Neutrophil (primary cell): ENCODE data around the gene AVL9.
"Not testable (repeated sequence)": the region's sequence is repeated elsewhere in the genome, so short reads cannot be mapped to it uniquely, and the experiment has no call there.

Experiments used
- H3K27ac ChIP-seq: fragments of 200-600 bp; sonication (generic); 2 replicates; pipeline ENCODE4 v1.5.1; 2016; ENCODE audit warnings: mild to moderate bottlenecking, moderate library complexity
- H3K27me3 ChIP-seq: fragments of 200-600 bp; sonication (generic); 2 replicates; pipeline ENCODE4 v1.6.0; 2016; ENCODE audit warnings: mild to moderate bottlenecking
- H3K36me3 ChIP-seq: fragments of 200-600 bp; sonication (generic); 2 replicates; pipeline ENCODE4 v1.5.1; 2017
- H3K4me1 ChIP-seq, 2 experiments: fragments of 200-600 bp in 1 of 2; sonication (generic) in 1 of 2; 1 replicate in 1 of 2; 2 replicates in 1 of 2; pipeline versions ENCODE4 v1.5.1 to v1.6.1; 2013 to 2016; ENCODE audit warnings: low read depth in 1 of 2, low read length in 1 of 2, mild to moderate bottlenecking in 1 of 2, moderate library complexity in 1 of 2; ENCODE audit not compliant: control insufficient read depth in 1 of 2, insufficient read depth in 1 of 2
- H3K4me3 ChIP-seq, 2 experiments: fragments of 200-600 bp in 1 of 2; sonication (generic) in 1 of 2; 1 replicate in 1 of 2; 2 replicates in 1 of 2; pipeline ENCODE4 v1.5.1; 2013 to 2016; ENCODE audit warnings: low read depth in 1 of 2, low read length in 1 of 2, mild to moderate bottlenecking in 1 of 2, moderate library complexity in 1 of 2
- H3K9me3 ChIP-seq: fragments of 200-600 bp; sonication (generic); 2 replicates; pipeline ENCODE4 v1.5.1; 2016
- TF ChIP-seq, protein P1 (sequence below): fragments of 200-600 bp; sonication (generic); IDR thresholded peaks from 2 replicates; pipeline ENCODE4 v1.5.1; 2016; ENCODE audit warnings: antibody characterized with exemption

The AVL9 gene

DNA sequence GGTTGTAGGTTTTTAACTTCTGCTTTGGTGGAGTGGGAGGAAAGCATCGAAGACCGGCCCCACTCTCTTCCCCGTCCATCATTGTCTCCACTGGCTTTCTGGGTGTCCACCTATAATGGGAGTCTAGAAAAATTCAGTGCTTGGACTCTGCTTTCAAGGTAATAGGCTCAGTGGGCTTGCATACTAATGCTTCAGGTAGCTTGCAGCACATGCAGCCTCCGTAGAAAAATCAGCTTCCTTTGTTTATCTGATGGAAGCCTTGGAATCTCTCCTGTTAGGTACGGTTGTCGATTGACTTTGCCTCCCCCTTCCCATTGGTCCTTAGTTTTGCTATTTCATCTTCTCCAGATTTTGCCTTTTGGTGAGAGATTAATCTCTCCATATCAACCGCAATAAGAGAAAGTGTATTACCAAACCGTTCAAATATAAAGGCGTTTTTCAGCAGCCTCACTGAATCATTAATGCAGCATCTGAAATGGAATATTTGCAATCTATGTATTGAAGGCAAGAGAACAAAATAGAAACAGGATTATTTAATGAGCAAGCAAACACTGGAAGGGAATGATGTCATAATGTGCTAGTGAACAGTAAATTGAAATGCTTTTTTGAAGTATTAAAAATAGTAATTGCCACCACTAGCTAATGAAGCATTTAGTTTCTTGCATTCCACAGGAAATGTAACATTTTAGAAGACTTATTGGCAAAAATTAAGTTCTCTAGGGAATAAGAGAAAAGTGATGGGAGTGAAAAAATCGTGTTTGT, 944 bp downstream of the AVL9 start:
- no peaks in the 10 kb centered on the region for H3K27me3 ChIP-seq
- TF ChIP-seq, protein P1, sequence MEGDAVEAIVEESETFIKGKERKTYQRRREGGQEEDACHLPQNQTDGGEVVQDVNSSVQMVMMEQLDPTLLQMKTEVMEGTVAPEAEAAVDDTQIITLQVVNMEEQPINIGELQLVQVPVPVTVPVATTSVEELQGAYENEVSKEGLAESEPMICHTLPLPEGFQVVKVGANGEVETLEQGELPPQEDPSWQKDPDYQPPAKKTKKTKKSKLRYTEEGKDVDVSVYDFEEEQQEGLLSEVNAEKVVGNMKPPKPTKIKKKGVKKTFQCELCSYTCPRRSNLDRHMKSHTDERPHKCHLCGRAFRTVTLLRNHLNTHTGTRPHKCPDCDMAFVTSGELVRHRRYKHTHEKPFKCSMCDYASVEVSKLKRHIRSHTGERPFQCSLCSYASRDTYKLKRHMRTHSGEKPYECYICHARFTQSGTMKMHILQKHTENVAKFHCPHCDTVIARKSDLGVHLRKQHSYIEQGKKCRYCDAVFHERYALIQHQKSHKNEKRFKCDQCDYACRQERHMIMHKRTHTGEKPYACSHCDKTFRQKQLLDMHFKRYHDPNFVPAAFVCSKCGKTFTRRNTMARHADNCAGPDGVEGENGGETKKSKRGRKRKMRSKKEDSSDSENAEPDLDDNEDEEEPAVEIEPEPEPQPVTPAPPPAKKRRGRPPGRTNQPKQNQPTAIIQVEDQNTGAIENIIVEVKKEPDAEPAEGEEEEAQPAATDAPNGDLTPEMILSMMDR: no peak

GRCh38 chr7:32499755-32500154, 4.5 kb downstream of the AVL9 start:
- H3K4me3 ChIP-seq, H3K36me3 ChIP-seq, H3K9me3 ChIP-seq, H3K27me3 ChIP-seq, H3K27ac ChIP-seq: not testable (repeated sequence)
- H3K4me1 ChIP-seq: peaks cover 47 to 49% of the 10 kb centered on the region in 2 experiments

More for the DNA sequence above, 944 bp downstream of the AVL9 start:
- H3K27ac ChIP-seq: peak overlapping the region; percentile 99
- no peaks in the 10 kb centered on the region for H3K9me3 ChIP-seq
- H3K4me1 ChIP-seq: peaks cover 39 to 40% of the 10 kb centered on the region in 2 experiments
- H3K36me3 ChIP-seq: no peaks in the 10 kb centered on the region
- peak overlapping the region; percentile 88 to 96 for H3K4me3 ChIP-seq

GRCh38 chr7:32500216-32500615, 4.9 kb downstream of the AVL9 start:
- H3K27ac ChIP-seq: peak overlapping the region; percentile 64
- H3K4me1 ChIP-seq: peaks cover 46% of the 10 kb centered on the region in 2 experiments
- H3K27me3 ChIP-seq, H3K36me3 ChIP-seq, H3K4me3 ChIP-seq, H3K9me3 ChIP-seq: not testable (repeated sequence)

- peak overlapping the region; percentile 64 for H3K27ac ChIP-seq
- peaks cover 44 to 45% of the 10 kb centered on the region in 2 experiments for H3K4me1 ChIP-seq
- H3K4me3 ChIP-seq: no peak overlapping the region
- no peaks in the 10 kb centered on the region for H3K27me3 ChIP-seq
- H3K36me3 ChIP-seq: no peaks in the 10 kb centered on the region
- no peaks in the 10 kb centered on the region for H3K9me3 ChIP-seq
- TF ChIP-seq, protein P1: no peak
Measured at GRCh38 chr7:32500922-32501341, 5.6 kb downstream of the AVL9 start.

DNA sequence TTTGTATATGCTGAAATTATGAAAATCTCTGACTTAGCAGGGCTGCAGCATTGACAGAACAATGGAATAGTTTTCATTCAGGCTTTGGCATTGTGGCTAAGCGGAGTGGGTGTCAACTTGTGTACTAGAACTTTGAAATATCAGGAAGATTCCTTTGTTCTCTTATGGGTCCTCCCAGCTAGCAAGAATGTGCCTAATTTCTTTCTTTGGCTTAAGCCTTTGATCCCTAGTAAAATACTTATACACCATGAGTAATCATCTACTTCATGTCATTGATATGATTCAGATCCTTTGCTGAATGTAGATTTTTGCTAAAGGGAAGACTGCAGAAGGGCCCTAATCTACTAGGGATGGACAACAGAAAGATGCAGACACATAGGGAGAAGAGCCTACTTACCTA, 6.2 kb downstream of the AVL9 start:
- no peaks in the 10 kb centered on the region for H3K36me3 ChIP-seq
- H3K9me3 ChIP-seq: no peaks in the 10 kb centered on the region
- H3K4me3 ChIP-seq: no peak overlapping the region
- H3K27ac ChIP-seq: peak overlapping the region; percentile 64
- TF ChIP-seq, protein P1: no peak
- no peaks in the 10 kb centered on the region for H3K27me3 ChIP-seq
- H3K4me1 ChIP-seq: peaks cover 38 to 39% of the 10 kb centered on the region in 2 experiments

- Histone ChIP-seq H3K36me3 (no peaks in the 10 kb centered on the region), H3K27ac (peak overlapping the region; percentile 2), H3K27me3 (no peaks in the 10 kb centered on the region), H3K4me3 (no peak overlapping the region), H3K4me1 (peaks cover 27 to 28% of the 10 kb centered on the region in 2 experiments), H3K9me3 (no peaks in the 10 kb centered on the region)
- TF ChIP-seq, protein P1: no peak
Measured at GRCh38 chr7:32502728-32503127, 7.4 kb downstream of the AVL9 start.
